GM12878 (cell line): ENCODE results near the gene NR2F1-AS1. TPM values are rescaled to one million over a fixed set of nuclear protein-coding genes. Genes with fewer than 3 reads are reported as not detected.

ENCODE experiments used
- ATAC-seq: fragments of 200-7000 bp; cut with Tn5 transposase; 3 replicates; pipeline ENCODE4 v1.9.1; 2020; ENCODE audit warnings: mild to moderate bottlenecking, moderate library complexity
- BruUV-seq: library from RNA; stranded (reverse); fragments of 400-500 nt; replicated peaks from 2 replicates; lab custom pipeline; 2021; lab: Mats Ljungman, UMichigan
- CTCF ChIA-PET: fragments of 300-600 bp; sonication (Branson Sonifier 250); formaldehyde crosslinking; extraction: SDS; loops from one replicate; lab custom pipeline; 2021; ENCODE audit warnings: inconsistent platforms; lab: Yijun Ruan, JAX
- POLR2A ChIA-PET: fragments of 350-600 bp; formaldehyde crosslinking; extraction: SDS; loops from one replicate; lab custom pipeline; 2021; ENCODE audit warnings: inconsistent platforms; lab: Charles Lee
- RAD21 ChIA-PET: fragments of 300-600 bp; sonication (Branson Sonifier 250); formaldehyde crosslinking; loops from one replicate; lab custom pipeline; 2023; ENCODE audit warnings: antibody characterized with exemption; ENCODE audit not compliant: unreplicated experiment; lab: Charles Lee
- SMC1A ChIA-PET: fragments of 300-600 bp; sonication (Branson Sonifier 250); formaldehyde crosslinking; loops from one replicate; lab custom pipeline; 2023; ENCODE audit not compliant: unreplicated experiment, uncharacterized antibody; lab: Charles Lee
- DNase-seq: peaks from one replicate; pipeline ENCODE4 v3.0.0-alpha.2; 2011; ENCODE audit warnings: low read depth, low spot score
- FAIRE-seq: peaks from 3 replicates; lab custom pipeline; 2011; peaks lifted over from hg19 to GRCh38; lab: Jason Lieb, UNC
- H2AFZ ChIP-seq: 2 replicates; pipeline ENCODE4 v1.6.0; 2011; ENCODE audit warnings: low read depth, low read length, control low read depth; ENCODE audit not compliant: control insufficient read depth
- H3K27ac ChIP-seq: 2 replicates; pipeline ENCODE4 v1.5.1; 2011; ENCODE audit warnings: control low read depth; ENCODE audit not compliant: control insufficient read depth, insufficient read depth
- H3K27me3 ChIP-seq, 2 experiments: replicated peaks in 1 of 2; 2 replicates each; pipeline versions ENCODE4 v1.6.0 to v1.6.1; 2011; ENCODE audit warnings: low read length in 1 of 2; ENCODE audit not compliant: control insufficient read depth in 2 of 2, insufficient read depth in 2 of 2
- H3K36me3 ChIP-seq, 2 experiments: 2 replicates each; pipeline ENCODE4 v1.5.1; 2011; ENCODE audit warnings: low read length in 1 of 2; ENCODE audit not compliant: control insufficient read depth in 2 of 2, insufficient read depth in 2 of 2
- H3K4me1 ChIP-seq: 2 replicates; pipeline ENCODE4 v1.6.1; 2011; ENCODE audit warnings: mild to moderate bottlenecking, low read length, moderate library complexity, mixed read lengths; ENCODE audit not compliant: control insufficient read depth, insufficient read depth
- H3K4me2 ChIP-seq: 2 replicates; pipeline ENCODE4 v1.6.0; 2011; ENCODE audit warnings: control low read depth; ENCODE audit not compliant: control insufficient read depth, insufficient read depth
- H3K4me3 ChIP-seq: fragments of 200-600 bp; sonication (generic); 2 replicates; pipeline ENCODE4 v1.5.1; 2016
- H3K79me2 ChIP-seq: 2 replicates; pipeline ENCODE4 v1.6.0; 2011; ENCODE audit warnings: low read length; ENCODE audit not compliant: control insufficient read depth, insufficient read depth
- H3K9ac ChIP-seq: 2 replicates; pipeline ENCODE4 v1.8.0; 2011; ENCODE audit warnings: low read length, control low read depth, mixed read lengths; ENCODE audit not compliant: control insufficient read depth, insufficient read depth
- H3K9me3 ChIP-seq: replicated peaks from 3 replicates; pipeline ENCODE4 v1.5.1; 2011; ENCODE audit warnings: mild to moderate bottlenecking, low read length; ENCODE audit not compliant: control insufficient read depth, insufficient read depth
- H4K20me1 ChIP-seq: 2 replicates; pipeline ENCODE4 v1.6.0; 2011; ENCODE audit not compliant: control insufficient read depth, insufficient read depth
- ASH2L ChIP-seq: fragments of 300-600, 200-600 bp; sonication (generic); IDR thresholded peaks from 2 replicates; pipeline ENCODE4 v1.6.1; 2017; ENCODE audit warnings: low read depth, mild to moderate bottlenecking, borderline replicate concordance
- ATF2 ChIP-seq: IDR thresholded peaks from 2 replicates; pipeline ENCODE4 v1.6.1; 2012; ENCODE audit warnings: low read length, inconsistent platforms
- ATF3 ChIP-seq: IDR thresholded peaks from 2 replicates; pipeline ENCODE4 v1.6.1; 2011; ENCODE audit warnings: low read depth, mild to moderate bottlenecking, low read length, moderate library complexity, borderline replicate concordance; ENCODE audit errors: extremely low read depth
- CTCF ChIP-seq, 3 experiments: IDR thresholded peaks in 2 of 3; conservative IDR thresholded peaks in 1 of 3; 2 replicates each; pipeline ENCODE4 v1.5.1; 2011; ENCODE audit warnings: low read depth in 3 of 3, low read length in 3 of 3, mild to moderate bottlenecking in 3 of 3, control low read depth in 2 of 3, moderate library complexity in 2 of 3, inconsistent platforms in 1 of 3, mixed read lengths in 1 of 3; ENCODE audit not compliant: control insufficient read depth in 2 of 3, insufficient read depth in 1 of 3; ENCODE audit errors: extremely low read depth in 1 of 3
- KDM1A ChIP-seq: fragments of 200-600 bp; sonication (generic); IDR thresholded peaks from 2 replicates; pipeline ENCODE4 v1.6.1; 2016; ENCODE audit warnings: borderline replicate concordance
- NR2C1 ChIP-seq: fragments of 450-650 bp; IDR thresholded peaks from 2 replicates; pipeline ENCODE4 v1.6.1; 2017; ENCODE audit warnings: antibody characterized with exemption, mild to moderate bottlenecking, moderate library complexity
- NR2F1 ChIP-seq: fragments of 450-650 bp; conservative IDR thresholded peaks from 2 replicates; pipeline ENCODE4 v1.6.1; 2017; ENCODE audit warnings: mild to moderate bottlenecking
- RBBP5 ChIP-seq: fragments of 200-600 bp; sonication (generic); conservative IDR thresholded peaks from 2 replicates; pipeline ENCODE4 v1.6.1; 2016
- SMAD5 ChIP-seq: IDR thresholded peaks from 2 replicates; pipeline ENCODE4 v1.6.1; 2016; ENCODE audit warnings: antibody characterized with exemption, low read depth
- TAF1 ChIP-seq: IDR thresholded peaks from 2 replicates; pipeline ENCODE4 v1.6.1; 2011; ENCODE audit warnings: mild to moderate bottlenecking, low read depth, low read length, borderline replicate concordance
- USF1 ChIP-seq: IDR thresholded peaks from 2 replicates; pipeline ENCODE4 v1.6.1; 2011; ENCODE audit warnings: borderline replicate concordance, low read depth, mild to moderate bottlenecking, moderate library complexity, mixed read lengths, low read length; ENCODE audit not compliant: insufficient read depth; ENCODE audit errors: extremely low read length
- ZNF207 ChIP-seq: fragments of 450-650 bp; IDR thresholded peaks from 2 replicates; pipeline ENCODE4 v1.6.1; 2014; ENCODE audit warnings: antibody characterized with exemption, mild to moderate bottlenecking, borderline replicate concordance
- ZSCAN29 ChIP-seq: fragments of 450-650 bp; IDR thresholded peaks from 2 replicates; pipeline ENCODE4 v1.6.1; 2017; ENCODE audit warnings: mild to moderate bottlenecking, moderate library complexity
- WGBS: methylation state at CpG from one replicate; pipeline ENCODE4 v1.1.6; 2016; ENCODE audit warnings: low lambda C conversion rate; ENCODE audit not compliant: insufficient replicate concordance, insufficient coverage; ENCODE audit errors: missing lambda C conversion rate; 5-methylcytosine and 5-hydroxymethylcytosine counted together
- in situ Hi-C: fragments of 300-500 bp; cut with MboI; formaldehyde crosslinking; loops from 9 replicates; pipeline ENCODE4 v1.14.3; 2018; ENCODE audit warnings: mixed read lengths
- intact Hi-C: fragments of 100-400 bp; cut with micrococcal nuclease; formaldehyde crosslinking; loops from one replicate; pipeline ENCODE4 v1.14.2; 2022; ENCODE audit not compliant: unreplicated experiment
- polyA plus RNA-seq, 11 experiments: library from polyadenylated mRNA; depleted of rRNA in 4 of 11; unstranded in 6 of 11; stranded (reverse) in 5 of 11; fragments of >200 nt; fragmentation: Nextera tagmentation in 4 of 11; fragmentation: Illumina TruSeq in 1 of 11; extraction: Ambion mirVana in 4 of 11; extraction: Trizol in 1 of 11; gene quantifications; 1 replicate in 1 of 11; 2 replicates in 10 of 11; pipeline versions ENCODE4 v1.2.1 to v1.2.3, GENCODE V29; 2011 to 2016; ENCODE audit warnings: inconsistent platforms in 2 of 11, missing spikeins in 2 of 11, low read depth in 1 of 11
- total RNA-seq, 4 experiments: library from RNA; depleted of rRNA in 3 of 4; stranded (reverse); fragments of >200 nt in 3 of 4; fragmentation: Illumina TruSeq in 1 of 4; extraction: Trizol in 1 of 4; gene quantifications; 2 replicates each; pipeline versions ENCODE4 v1.2.1 to v1.2.3, GENCODE V29; 2013 to 2021

Gene NR2F1-AS1
- total and polyA plus RNA-seq, 10 of the 15 experiments (the other 5 are each of a cell fraction or from before 2014, with no cell fraction given) = 0.11 to 0.85 (median 0.27) TPM

- intact Hi-C loops = no loop called here
- in situ Hi-C loops = loop anchor here (25.0 kb wide), 1 partner anchor 1094 kb away; no protein-coding TSS in a partner anchor
- SMC1A ChIA-PET = interaction anchor here (1.2 kb wide), 1 partner anchor 323 kb away, joined by 3 read pairs; no protein-coding TSS in a partner anchor
- RAD21 ChIA-PET = interaction anchor here (0.6 kb wide), 1 partner anchor 14 kb away, joined by 3 read pairs; no protein-coding TSS in a partner anchor
- Histone ChIP-seq H3K9ac (no peak overlapping the region), H3K4me3 (no peak overlapping the region), H3K27me3 (peaks cover 25 to 29% of the 10 kb centered on the region in 2 experiments), H2AFZ (no peak overlapping the region), H3K4me1 (no peaks in the 10 kb centered on the region), H3K36me3 (no peaks in the 10 kb centered on the region), H3K4me2 (no peak overlapping the region), H3K79me2 (no peaks in the 10 kb centered on the region), H3K9me3 (no peaks in the 10 kb centered on the region; the same call in 1 of the 3 replicates), H4K20me1 (no peaks in the 10 kb centered on the region), H3K27ac (no peak overlapping the region)
- FAIRE-seq = no peak
- TF ChIP-seq TAF1 (no peak), ZSCAN29 (no peak), ATF3 (no peak), SMAD5 (no peak), ATF2 (no peak), NR2C1 (no peak), NR2F1 (no peak), KDM1A (no peak), CTCF (IDR thresholded peaks at IDR 0.05 in 2 of 3, conservative IDR thresholded peaks at IDR 0.05 in 1 of 3; ENCODE audit: control insufficient read depth in 2 of 3, extremely low read depth in 1 of 3, insufficient read depth in 1 of 3, low read depth in 3 of 3, low read length in 3 of 3) (no peak), RBBP5 (no peak), USF1 (no peak), ZNF207 (no peak), ASH2L (no peak)
- CTCF ChIA-PET = interaction anchor here (1.2 kb wide), 1 partner anchor 10 kb away, joined by 4 read pairs; the partner anchor contains the start of gene NR2F1
- POLR2A ChIA-PET = no interaction called here
- ATAC-seq = no peak
- 38% methylated on average over 5 of the region's 5 CpGs for WGBS
- no TSS peak for BruUV-seq
- DNase-seq = no peak
Measured at GRCh38 chr5:93592883-93593282, 11.9 kb upstream of the NR2F1-AS1 start.
